GM21526 (cell line): Measurements from ENCODE around the gene CERS6.
A peak's percentile ranks its signal among the peaks of the same experiment; 100 is the strongest.
"Not testable (repeated sequence)": the region's sequence is repeated elsewhere in the genome, so short reads cannot be mapped to it uniquely, and the experiment has no call there.

Source experiments
- ATAC-seq: cut with Tn5 transposase; IDR thresholded peaks from one replicate; pipeline ENCODE4 v1.9.1; 2021; ENCODE audit warnings: moderate library complexity; ENCODE audit not compliant: unreplicated experiment, low FRiP score

Gene CERS6

GRCh38 chr2:168749297-168749696 lies 293.2 kb downstream of the CERS6 start:
- no peak for ATAC-seq

- peak; percentile 83 for ATAC-seq
Measured at GRCh38 chr2:168751104-168751740, 295.1 kb downstream of the CERS6 start.

DNA sequence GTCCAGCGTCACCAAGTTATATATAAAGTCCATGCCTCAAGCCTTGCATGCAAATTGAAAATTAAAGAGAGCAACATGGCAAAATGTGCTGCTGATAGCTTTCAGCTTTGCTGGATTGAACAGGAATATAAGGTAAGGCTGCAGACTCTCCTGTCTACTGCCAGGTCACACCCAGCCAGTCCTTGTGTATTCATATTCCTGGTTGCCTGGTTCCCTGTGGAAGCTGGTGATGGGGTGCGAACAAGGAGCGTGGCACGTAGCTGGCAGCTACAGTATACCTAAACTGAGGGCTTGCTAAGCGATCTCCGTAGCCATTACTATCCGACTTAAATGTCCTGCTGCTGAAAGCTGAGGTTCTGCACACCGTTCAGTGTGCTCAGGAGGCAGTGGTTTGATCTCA lies 296.3 kb downstream of the CERS6 start:
- ATAC-seq, result no peak

GRCh38 chr2:168753765-168754329 lies 297.8 kb downstream of the CERS6 start:
- ATAC-seq, result no peak

GRCh38 chr2:168757223-168757622 lies 301.2 kb downstream of the CERS6 start:
- ATAC-seq, result no peak

DNA sequence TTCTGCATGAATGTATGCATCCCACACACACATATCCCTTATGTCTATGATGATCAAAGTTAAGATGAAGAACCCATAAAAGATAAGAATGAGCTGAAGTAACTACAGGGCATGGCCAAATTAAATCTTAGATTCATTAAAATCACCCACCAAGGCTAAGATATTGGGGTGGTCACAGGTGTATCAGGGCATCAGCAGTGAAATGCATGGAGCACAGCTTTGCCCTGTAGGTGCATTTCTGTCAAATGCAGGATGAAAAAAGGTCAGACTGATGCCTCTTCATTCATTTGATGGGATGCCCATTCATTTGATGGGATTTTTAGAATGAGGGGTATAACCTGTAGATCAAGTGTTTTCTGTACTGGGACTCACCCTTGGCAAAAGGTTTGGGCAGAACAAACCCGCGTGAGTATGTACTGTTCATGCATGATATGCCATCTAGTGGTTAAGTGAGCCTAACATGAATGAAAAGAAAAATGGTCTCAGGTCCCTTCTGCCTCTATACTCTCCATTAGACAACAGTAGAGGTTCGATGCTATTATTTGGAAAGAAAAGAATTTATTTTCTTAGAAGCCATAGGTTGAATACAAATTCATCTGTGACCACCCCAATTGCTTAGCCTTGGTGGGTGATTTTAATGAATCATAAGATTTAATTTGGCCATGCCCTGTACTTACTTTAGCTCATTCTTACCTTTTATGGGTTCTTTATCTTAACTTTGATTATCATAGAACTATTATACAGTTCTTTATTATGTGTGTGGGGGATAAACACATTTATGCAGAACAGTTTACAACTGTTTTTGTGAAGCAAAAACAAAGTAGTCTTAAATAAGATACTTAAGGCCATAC lies 303.1 kb downstream of the CERS6 start:
- peak; percentile 77 for ATAC-seq

DNA sequence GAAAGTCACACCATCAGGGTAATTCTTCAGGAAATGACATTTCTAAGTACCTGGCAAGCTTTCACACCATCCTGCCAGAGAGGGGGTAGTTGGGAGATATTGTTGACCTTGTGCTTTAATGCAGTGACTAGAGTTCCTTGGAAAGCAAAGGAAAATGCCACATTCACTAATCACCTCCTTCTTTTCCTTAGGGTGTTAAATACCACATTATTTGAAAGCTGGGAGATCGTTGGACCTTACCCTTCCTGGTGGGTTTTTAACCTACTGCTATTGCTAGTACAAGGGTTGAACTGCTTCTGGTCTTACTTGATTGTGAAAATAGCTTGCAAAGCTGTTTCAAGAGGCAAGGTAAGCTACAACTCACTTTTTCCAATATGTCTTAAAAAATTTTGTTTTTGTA lies 309.3 kb downstream of the CERS6 start:
- ATAC-seq, result no peak

DNA sequence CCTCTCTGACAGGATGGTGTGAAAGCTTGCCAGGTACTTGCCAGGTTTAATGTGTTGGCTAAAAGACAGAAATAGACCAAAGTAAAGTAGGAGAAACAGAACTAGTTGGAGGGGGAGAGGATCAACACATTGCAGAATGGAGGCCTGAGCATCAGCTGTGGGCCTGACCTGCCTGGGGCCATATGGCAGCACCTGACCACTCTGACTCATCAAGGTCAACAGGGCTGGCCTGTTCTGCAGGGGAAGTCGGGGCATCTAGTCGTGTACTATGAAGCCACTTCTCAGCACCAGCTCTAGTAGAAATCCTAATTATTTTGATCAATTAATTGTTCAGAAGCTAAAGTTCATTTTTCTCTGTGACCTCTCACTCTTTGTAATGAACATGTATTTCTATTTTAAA lies 310.5 kb downstream of the CERS6 start:
- ATAC-seq, result no peak

GRCh38 chr2:168767258-168767657 lies 311.2 kb downstream of the CERS6 start:
- ATAC-seq, result no peak

DNA sequence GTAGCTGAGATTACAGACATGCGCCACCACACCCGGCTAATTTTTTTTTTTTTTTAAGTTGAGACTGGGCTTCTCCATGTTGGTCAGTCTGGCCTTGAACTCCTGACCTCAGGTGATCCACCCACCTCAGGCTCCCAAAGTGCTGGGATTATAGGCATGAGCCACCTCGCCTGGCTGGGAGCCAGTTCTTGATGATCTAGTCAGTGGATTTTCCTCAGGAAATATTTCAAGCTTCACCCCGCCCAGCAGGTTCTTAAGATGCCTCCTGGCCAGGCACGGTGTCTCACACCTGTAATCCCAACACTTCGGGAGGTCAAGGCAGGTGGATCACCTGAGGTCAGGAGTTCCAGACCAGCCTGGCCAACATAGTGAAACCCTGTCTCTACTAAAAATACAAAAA lies 312.3 kb downstream of the CERS6 start:
- not testable (repeated sequence) for ATAC-seq

DNA sequence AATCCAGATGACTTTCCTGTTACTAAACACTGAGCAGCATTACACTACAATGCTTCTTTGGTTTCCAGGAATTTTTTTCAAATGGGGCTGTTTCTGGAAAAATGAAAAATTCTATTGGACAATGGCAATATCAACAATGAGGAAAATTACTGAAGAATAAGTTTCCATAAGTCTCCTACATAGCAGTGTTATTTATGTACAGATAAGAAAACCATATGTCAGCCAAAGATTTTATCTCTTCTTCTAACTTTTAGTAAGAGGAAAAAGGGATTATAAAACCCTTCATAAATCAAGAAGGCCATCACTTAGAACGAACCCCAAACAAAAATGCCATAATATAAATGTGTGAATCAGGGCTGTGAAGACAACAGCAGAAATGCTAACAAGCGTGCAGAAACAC lies 314.7 kb downstream of the CERS6 start:
- no peak for ATAC-seq

DNA sequence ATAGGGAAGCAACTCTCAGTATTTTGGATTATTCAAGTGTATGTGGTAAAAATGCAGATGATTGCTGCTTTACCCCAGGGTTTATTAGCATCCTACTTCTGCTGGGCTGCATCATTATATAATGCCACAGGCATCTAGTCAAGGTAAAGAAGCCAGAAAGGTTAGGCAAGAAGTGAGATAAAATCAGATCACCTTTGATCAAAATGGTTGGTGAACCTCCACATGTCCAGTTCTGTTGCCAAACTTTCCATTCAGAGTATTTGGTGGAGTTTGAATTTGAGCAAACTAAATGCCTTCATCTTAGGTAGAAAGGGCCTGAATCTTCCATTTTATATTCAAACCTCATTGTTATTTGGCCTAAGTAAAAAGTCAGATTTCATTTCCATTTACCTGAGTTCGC lies 316.6 kb downstream of the CERS6 start:
- no peak for ATAC-seq

DNA sequence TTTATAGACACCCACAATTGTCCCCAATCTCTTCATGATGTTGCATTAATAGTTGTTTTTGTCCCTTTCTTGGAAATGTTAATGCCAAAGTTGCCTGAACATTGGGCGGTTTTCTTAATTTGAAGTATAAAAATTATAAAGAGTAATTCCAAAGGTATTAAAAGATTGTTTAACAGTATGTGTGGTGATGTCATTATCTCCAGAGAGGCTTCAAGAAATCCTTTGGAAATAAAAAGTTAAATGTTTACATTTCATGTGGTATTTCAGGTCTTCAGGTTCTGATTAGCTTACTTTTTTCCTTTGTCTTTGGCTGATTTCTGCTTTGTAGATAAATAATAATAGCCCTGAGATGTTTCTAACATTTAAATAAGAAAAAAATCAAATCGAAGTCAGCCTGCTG lies 317.1 kb downstream of the CERS6 start:
- no peak for ATAC-seq

DNA sequence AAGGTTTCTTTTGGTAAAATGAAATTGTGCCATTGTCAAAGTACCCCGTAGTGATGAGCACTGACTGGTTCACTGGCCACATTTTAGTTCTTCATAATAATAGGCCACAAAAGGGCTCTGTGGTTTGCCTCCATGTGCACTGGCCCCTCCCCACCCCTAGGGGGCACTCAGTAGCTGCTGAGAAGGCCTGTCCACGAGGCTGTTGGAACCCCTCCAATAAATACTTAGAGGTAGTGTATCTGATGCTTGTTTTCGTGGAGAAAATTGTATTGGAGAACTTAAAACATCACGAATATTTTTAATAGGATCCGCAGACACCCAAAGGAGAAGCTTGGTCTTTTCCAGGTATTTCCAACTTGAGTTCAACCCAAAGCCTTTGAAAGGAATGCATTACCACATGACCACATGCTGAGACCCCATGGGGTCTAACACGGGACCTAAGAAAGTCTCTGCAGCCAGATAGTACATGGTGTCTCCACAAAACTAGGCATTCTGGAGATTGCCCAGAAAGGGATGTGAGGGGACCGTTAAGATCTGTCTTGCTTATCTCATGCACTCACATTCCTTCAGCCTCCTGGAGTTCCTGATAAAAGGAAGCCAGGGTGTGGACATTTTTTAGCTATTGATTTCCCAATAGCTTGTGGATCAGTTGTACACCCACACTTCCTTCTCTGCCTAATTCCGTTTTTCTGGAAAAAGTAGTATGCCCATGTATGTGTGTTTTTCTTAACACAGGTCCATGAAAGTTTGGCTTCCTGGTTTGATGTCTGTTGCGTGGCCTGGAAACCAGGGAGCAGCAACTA lies 317.8 kb downstream of the CERS6 start:
- peak; percentile 76 for ATAC-seq

DNA sequence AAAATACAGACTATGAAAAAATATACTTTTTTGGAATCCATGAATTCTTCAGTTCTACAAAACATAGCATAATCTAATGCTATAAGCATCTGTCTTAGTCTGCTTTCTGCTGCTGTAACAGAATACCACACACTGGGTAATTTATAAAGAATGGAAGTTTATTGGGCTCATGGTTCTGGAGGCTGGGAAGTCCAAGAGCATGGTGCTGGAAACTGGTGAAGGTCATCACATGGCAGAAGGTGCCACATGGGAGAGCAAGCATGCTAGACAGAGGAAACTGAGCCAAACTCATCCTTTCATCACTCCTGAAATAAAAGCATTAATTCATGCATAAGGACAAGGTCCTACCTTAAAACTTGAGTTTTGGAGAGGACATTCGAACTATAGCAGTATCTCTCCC lies 319.8 kb downstream of the CERS6 start:
- no peak for ATAC-seq

- no peak for ATAC-seq
Measured at GRCh38 chr2:168780669-168781071, 324.6 kb downstream of the CERS6 start.

- ATAC-seq, result no peak
Measured at GRCh38 chr2:168781191-168781817, 325.2 kb downstream of the CERS6 start.

- ATAC-seq, result no peak
Measured at GRCh38 chr2:168782271-168782670, 326.2 kb downstream of the CERS6 start.

GRCh38 chr2:168784993-168785392 lies 328.9 kb downstream of the CERS6 start:
- ATAC-seq, result no peak

DNA sequence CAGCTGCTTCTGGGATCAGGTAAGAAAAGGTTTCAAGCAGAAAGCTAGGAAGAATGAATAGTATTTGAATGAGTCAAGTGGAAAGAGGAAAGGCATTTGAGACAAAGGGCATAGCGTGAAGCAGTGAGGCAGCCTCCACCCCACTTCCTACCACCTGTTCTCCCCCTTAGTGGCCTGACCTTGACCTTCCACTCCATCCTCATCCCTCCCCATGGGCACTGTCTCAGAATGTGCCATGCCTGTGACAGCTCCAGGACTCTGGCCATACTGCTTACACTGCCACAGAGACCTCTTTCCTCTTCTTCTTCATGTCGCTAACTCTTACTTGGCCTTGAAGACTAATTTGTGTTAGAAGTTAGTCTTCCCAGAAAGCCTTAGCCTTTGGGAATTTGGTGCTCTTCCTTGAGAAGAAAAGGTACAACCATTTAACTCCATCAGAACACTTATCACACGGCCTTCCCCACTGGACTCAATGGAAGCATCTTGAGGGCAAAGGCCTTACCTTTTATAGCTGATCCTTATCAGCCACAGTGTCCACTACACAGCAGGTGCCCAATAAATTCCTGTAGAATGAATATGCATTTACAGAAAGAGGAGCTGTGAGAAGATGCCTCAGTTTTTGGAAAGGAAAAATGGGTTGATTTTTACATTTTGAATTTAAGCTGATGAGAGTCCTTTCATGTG lies 331.2 kb downstream of the CERS6 start:
- no peak for ATAC-seq
